Ascending aorta (tissue), 2 donors: ENCODE data around the gene TTC34. TPM values are rescaled to one million over a fixed set of nuclear protein-coding genes. Genes with fewer than 3 reads are reported as not detected.

ENCODE experiments used
- DNase-seq, 2 donors: peaks; one replicate each; pipeline ENCODE4 v3.0.0-alpha.2; 2019; ENCODE audit warnings: low spot score in 2 of 2
- H3K27ac ChIP-seq, 2 donors: fragments of 200-600 bp; sonication (generic); one replicate each; pipeline ENCODE4 v1.5.1; 2016 to 2017; ENCODE audit warnings: mild to moderate bottlenecking in 1 of 2
- H3K27me3 ChIP-seq: fragments of 200-600 bp; sonication (generic); one replicate; pipeline ENCODE4 v1.5.1; 2017
- H3K36me3 ChIP-seq, 2 donors: fragments of 200-600 bp; sonication (generic); one replicate each; pipeline ENCODE4 v1.5.1; 2016
- H3K4me1 ChIP-seq, 2 donors: fragments of 200-600 bp; sonication (generic); one replicate each; pipeline ENCODE4 v1.5.1; 2016 to 2017; ENCODE audit warnings: mild to moderate bottlenecking in 1 of 2
- H3K4me3 ChIP-seq, 2 donors: fragments of 200-600 bp; sonication (generic); one replicate each; pipeline ENCODE4 v1.5.1; 2016 to 2017; ENCODE audit warnings: mild to moderate bottlenecking in 1 of 2
- H3K9me3 ChIP-seq, 2 donors: fragments of 200-600 bp; sonication (generic); one replicate each; pipeline ENCODE4 v1.5.1; 2016
- CTCF ChIP-seq, 3 experiments: fragments of 200-600 bp in 2 of 3; fragments of 450-650 bp in 1 of 3; sonication (generic) in 2 of 3; IDR thresholded peaks; one replicate each; pipeline ENCODE4 v1.5.1; 2016 to 2019; ENCODE audit warnings: antibody characterized with exemption in 3 of 3, mild to moderate bottlenecking in 1 of 3, moderate library complexity in 1 of 3
- intact Hi-C: fragments of 100-400 bp; cut with DNase I; formaldehyde crosslinking; loops from one replicate; pipeline ENCODE4 v1.15.1; 2023
- total RNA-seq: library from RNA; depleted of rRNA; stranded (reverse); fragments of >200 nt; gene quantifications from one replicate; pipeline ENCODE4 v1.1.0, GENCODE V29; 2016

The TTC34 gene
- total RNA-seq, 1 donor from 2014 or later, result 0.75 TPM

GRCh38 chr1:2644591-2645101, 156.8 kb downstream of the TTC34 start:
- no peak overlapping the region for H3K27ac ChIP-seq
- H3K27me3 ChIP-seq, result no peaks in the 10 kb centered on the region
- TF ChIP-seq CTCF (IDR thresholded peaks at IDR 0.05), result no peak
- intact Hi-C loops, result no loop called here
- H3K36me3 ChIP-seq, result no peaks in the 10 kb centered on the region
- no peak overlapping the region for H3K4me3 ChIP-seq
- DNase-seq, result peak in 1 of 2 donors; percentile 55
- H3K9me3 ChIP-seq, result peaks cover 13 to 16% of the 10 kb centered on the region in 2 donors
- peaks cover 8 to 18% of the 10 kb centered on the region in 2 donors for H3K4me1 ChIP-seq

- H3K27me3 ChIP-seq, result no peaks in the 10 kb centered on the region
- no peak overlapping the region for H3K27ac ChIP-seq
- H3K4me3 ChIP-seq, result no peak overlapping the region
- peak in 1 of 2 donors; percentile 51 for DNase-seq
- no peaks in the 10 kb centered on the region for H3K36me3 ChIP-seq
- no peak for TF ChIP-seq CTCF (IDR thresholded peaks at IDR 0.05)
- peaks cover 8 to 18% of the 10 kb centered on the region in 2 donors for H3K4me1 ChIP-seq
- H3K9me3 ChIP-seq, result peaks cover 13 to 16% of the 10 kb centered on the region in 2 donors
- intact Hi-C loops, result no loop called here
These were observed 157.3 kb downstream of the TTC34 start for GRCh38 chr1:2644171-2644570.

GRCh38 chr1:2643414-2644077, 157.9 kb downstream of the TTC34 start:
- Histone ChIP-seq H3K27me3 (no peaks in the 10 kb centered on the region), H3K9me3 (peaks cover 10 to 16% of the 10 kb centered on the region in 2 donors), H3K27ac (no peak overlapping the region), H3K4me3 (peak overlapping the region; percentile 74 to 86), H3K36me3 (no peaks in the 10 kb centered on the region), H3K4me1 (peaks cover 8 to 18% of the 10 kb centered on the region in 2 donors)
- intact Hi-C loops, result loop anchor here (2.0 kb wide), 3 partner anchors 57 to 231 kb away; partner anchors contain the start of genes PANK4, PEX10 and PRXL2B
- no peak for DNase-seq
- no peak for TF ChIP-seq CTCF (IDR thresholded peaks at IDR 0.05)

GRCh38 chr1:2642560-2643413, 158.7 kb downstream of the TTC34 start:
- peak overlapping the region; percentile 74 to 86 for H3K4me3 ChIP-seq
- peaks cover 8 to 18% of the 10 kb centered on the region in 2 donors for H3K4me1 ChIP-seq
- H3K36me3 ChIP-seq, result no peaks in the 10 kb centered on the region
- peaks cover 7 to 12% of the 10 kb centered on the region in 2 donors for H3K9me3 ChIP-seq
- peak; percentile 64 to 92 for DNase-seq
- intact Hi-C loops, result loop anchor here (2.0 kb wide), 3 partner anchors 56 to 230 kb away; partner anchors contain the start of genes PANK4, PEX10 and PRXL2B
- H3K27ac ChIP-seq, result peak overlapping the region; percentile 45 to 48
- peak in 1 of 3 experiments; percentile 5 for TF ChIP-seq CTCF (IDR thresholded peaks at IDR 0.05)
- H3K27me3 ChIP-seq, result no peaks in the 10 kb centered on the region

- DNase-seq, result peak in 1 of 2 donors; percentile 60
- H3K36me3 ChIP-seq, result no peaks in the 10 kb centered on the region
- H3K4me1 ChIP-seq, result peaks cover 8 to 18% of the 10 kb centered on the region in 2 donors
- peaks cover 6 to 7% of the 10 kb centered on the region in 2 donors for H3K9me3 ChIP-seq
- intact Hi-C loops, result loop anchor here (2.0 kb wide), 3 partner anchors 55 to 229 kb away; partner anchors contain the start of genes PANK4, PEX10 and PRXL2B
- TF ChIP-seq CTCF (IDR thresholded peaks at IDR 0.05), result no peak
- peak overlapping the region; percentile 74 to 86 for H3K4me3 ChIP-seq
- H3K27ac ChIP-seq, result peak overlapping the region in 1 of 2 donors; percentile 45
- H3K27me3 ChIP-seq, result no peaks in the 10 kb centered on the region
These were observed 159.3 kb downstream of the TTC34 start for GRCh38 chr1:2642131-2642559.
